Raji (cell line): Measurements from ENCODE around the gene PRCD.

ENCODE experiments used
- POLR2A ChIP-seq: IDR thresholded peaks from 2 replicates; pipeline ENCODE4 v1.6.1; 2011; ENCODE audit warnings: low read depth, low read length, control low read depth; ENCODE audit not compliant: insufficient read depth

PRCD gene

GRCh38 chr17:76585649-76586593 lies 46.1 kb downstream of the PRCD start, which contains the start of gene ST6GALNAC2:
TSS of gene ST6GALNAC2 (minus strand) at chr17:76585860. CDS start at chr17:76585808, 52 bp downstream.
- TF ChIP-seq POLR2A = no peak

- TF ChIP-seq POLR2A = no peak
Measured at GRCh38 chr17:76586741-76587487, 47.1 kb downstream of the PRCD start.

GRCh38 chr17:76588182-76588581 lies 48.3 kb downstream of the PRCD start:
- TF ChIP-seq POLR2A = no peak

- TF ChIP-seq POLR2A = no peak
Measured at GRCh38 chr17:76593384-76593826, 53.6 kb downstream of the PRCD start.

GRCh38 chr17:76593959-76594358 lies 54.1 kb downstream of the PRCD start:
- no peak for TF ChIP-seq POLR2A

- TF ChIP-seq POLR2A = no peak
Measured at GRCh38 chr17:76594690-76595089, 54.8 kb downstream of the PRCD start.
